ENCODE measurements around the gene CLEC19A. TPM values are rescaled to one million over a fixed set of nuclear protein-coding genes. Genes with fewer than 3 reads are reported as not detected.
A peak's percentile ranks its signal among the peaks of the same experiment; 100 is the strongest.

CLEC19A gene
- total RNA-seq (under 1 TPM; 0.39 to 0.44 TPM), polyA plus RNA-seq (ENCODE audit: insufficient read length in 6 of 6) (under 1 TPM; 0.18 to 0.99 (median 0.67) TPM)
- long read RNA-seq, donor 1: 0 reads
- long read RNA-seq, donor 2: 0 reads
- long read RNA-seq, donor 3: 0 reads
- long read RNA-seq, donor 4: 0 reads
- long read RNA-seq, donor 5: 0 reads
- long read RNA-seq, donor 6: 0 reads
- long read RNA-seq, donor 7: 0 reads
- long read RNA-seq, donor 8: 0 reads
- long read RNA-seq, donor 9: 0 reads
- long read RNA-seq, donor 10: 0 reads
- long read RNA-seq, donor 11: 0 reads
- long read RNA-seq, donor 12: 0 reads

- Histone ChIP-seq H3K36me3 (no peaks in the 10 kb centered on the region), H3K27ac (no peak within 1 kb of the TSS), H3K9me3 (no peaks in the 10 kb centered on the region), H3K4me1 (no peaks in the 10 kb centered on the region), H3K4me3 (no peak within 1 kb of the TSS), H3K27me3 (no peaks in the 10 kb centered on the region)
- TF ChIP-seq CTCF (IDR thresholded peaks at IDR 0.05): no peak
- no peak for ATAC-seq
- DNase-seq: no peak
- intact Hi-C loops (cut with DNase I): no loop called here
Measured at GRCh38 chr16:19285431-19285830, at the start of gene CLEC19A. Gene CLEC19A, plus strand, starts transcription at chr16:19285731. Its CDS starts 121 bp downstream, at chr16:19285852.

GRCh38 chr16:19235886-19236285, 49.6 kb upstream of the CLEC19A start:
- no peak for DNase-seq
- intact Hi-C loops (cut with DNase I): no loop called here
- Histone ChIP-seq H3K27me3 (no peaks in the 10 kb centered on the region), H3K27ac (no peak overlapping the region), H3K4me3 (no peak overlapping the region), H3K4me1 (no peaks in the 10 kb centered on the region), H3K36me3 (peaks cover 0 to 8% of the 10 kb centered on the region in 2 donors), H3K9me3 (peaks cover 0 to 31% of the 10 kb centered on the region in 2 donors)
- ATAC-seq: no peak
- TF ChIP-seq CTCF (IDR thresholded peaks at IDR 0.05): no peak

GRCh38 chr16:19236561-19237209, 48.8 kb upstream of the CLEC19A start:
- Histone ChIP-seq H3K4me3 (no peak overlapping the region), H3K36me3 (peaks cover 0 to 8% of the 10 kb centered on the region in 2 donors), H3K4me1 (no peaks in the 10 kb centered on the region), H3K9me3 (peaks cover 0 to 34% of the 10 kb centered on the region in 2 donors), H3K27me3 (no peaks in the 10 kb centered on the region), H3K27ac (no peak overlapping the region)
- ATAC-seq (peak; percentile 53), DNase-seq (no peak)
- TF ChIP-seq CTCF (IDR thresholded peaks at IDR 0.05): no peak
- intact Hi-C loops (cut with DNase I): no loop called here

GRCh38 chr16:19238406-19238805, 47.1 kb upstream of the CLEC19A start:
- peaks cover 0 to 8% of the 10 kb centered on the region in 2 donors for H3K36me3 ChIP-seq
- ATAC-seq: no peak
- no peak for TF ChIP-seq CTCF (IDR thresholded peaks at IDR 0.05)
- no peak for DNase-seq
- H3K27me3 ChIP-seq: no peaks in the 10 kb centered on the region
- H3K4me3 ChIP-seq: no peak overlapping the region
- H3K4me1 ChIP-seq: no peaks in the 10 kb centered on the region
- H3K9me3 ChIP-seq: peaks cover 0 to 34% of the 10 kb centered on the region in 2 donors
- intact Hi-C loops (cut with DNase I): no loop called here
- H3K27ac ChIP-seq: no peak overlapping the region

GRCh38 chr16:19239511-19240155, 45.9 kb upstream of the CLEC19A start:
- Histone ChIP-seq H3K27me3 (no peaks in the 10 kb centered on the region), H3K27ac (no peak overlapping the region), H3K4me1 (no peaks in the 10 kb centered on the region), H3K36me3 (peaks cover 0 to 8% of the 10 kb centered on the region in 2 donors), H3K4me3 (no peak overlapping the region), H3K9me3 (peaks cover 0 to 32% of the 10 kb centered on the region in 2 donors)
- intact Hi-C loops (cut with DNase I): no loop called here
- no peak for TF ChIP-seq CTCF (IDR thresholded peaks at IDR 0.05)
- ATAC-seq (no peak), DNase-seq (no peak)

Data from left lung (tissue), 14 donors.